ENCODE measurements around the gene MYL12A.
A peak's percentile ranks its signal among the peaks of the same experiment; 100 is the strongest.

MYL12A gene

DNA sequence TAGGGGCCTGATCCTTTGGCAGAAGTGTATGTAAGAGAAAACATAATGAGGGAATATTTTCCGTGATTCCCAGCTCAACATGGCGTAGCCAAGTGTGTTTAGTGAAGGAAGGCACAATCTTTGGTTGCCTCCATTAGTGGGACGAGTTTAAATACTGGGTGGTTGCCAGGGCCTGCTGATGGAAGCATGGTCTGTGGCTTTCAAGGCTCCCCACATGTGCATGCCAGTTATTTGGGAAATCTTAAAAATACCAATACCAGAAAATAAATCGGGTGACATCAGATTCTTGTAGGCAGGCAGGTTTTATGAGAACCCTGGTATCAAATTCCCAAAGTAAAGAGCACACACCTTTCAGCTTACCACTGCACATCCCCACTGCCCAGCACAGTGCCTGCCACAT, 7.1 kb downstream of the MYL12A start:
- no peak overlapping the region for H3K4me3 ChIP-seq (replicated peaks in 1 of 2; ENCODE audit: low read depth in 2 of 2, low read length in 2 of 2)
- no peak for TF ChIP-seq CTCF (IDR thresholded peaks at IDR 0.05; ENCODE audit: low read depth, low read length)
- no peak for DNase-seq (ENCODE audit: low read depth in 2 of 2)

DNA sequence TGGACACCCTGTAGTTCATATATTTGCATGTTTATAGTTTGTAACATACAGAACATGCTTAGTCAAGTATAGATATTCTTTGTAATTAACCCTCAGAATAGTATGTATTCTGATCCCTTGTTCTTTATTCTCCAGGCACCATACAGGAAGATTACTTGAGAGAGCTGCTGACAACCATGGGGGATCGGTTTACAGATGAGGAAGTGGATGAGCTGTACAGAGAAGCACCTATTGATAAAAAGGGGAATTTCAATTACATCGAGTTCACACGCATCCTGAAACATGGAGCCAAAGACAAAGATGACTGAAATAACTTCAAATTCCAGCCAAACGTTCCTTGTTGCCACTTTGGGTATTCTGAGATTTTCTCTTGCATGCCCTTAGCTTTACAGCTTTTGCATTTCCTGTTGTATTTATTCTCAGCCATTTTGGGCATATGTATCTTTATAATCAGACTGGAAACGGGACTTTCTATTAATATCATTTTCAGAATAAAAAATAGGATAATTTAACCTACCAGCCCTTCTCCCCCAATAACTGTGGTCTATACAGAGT, 8.1 kb downstream of the MYL12A start:
- no peak for DNase-seq (ENCODE audit: low read depth in 2 of 2)
- H3K4me3 ChIP-seq (replicated peaks in 1 of 2; ENCODE audit: low read depth in 2 of 2, low read length in 2 of 2) = no peak overlapping the region
- no peak for TF ChIP-seq CTCF (IDR thresholded peaks at IDR 0.05; ENCODE audit: low read depth, low read length)

DNA sequence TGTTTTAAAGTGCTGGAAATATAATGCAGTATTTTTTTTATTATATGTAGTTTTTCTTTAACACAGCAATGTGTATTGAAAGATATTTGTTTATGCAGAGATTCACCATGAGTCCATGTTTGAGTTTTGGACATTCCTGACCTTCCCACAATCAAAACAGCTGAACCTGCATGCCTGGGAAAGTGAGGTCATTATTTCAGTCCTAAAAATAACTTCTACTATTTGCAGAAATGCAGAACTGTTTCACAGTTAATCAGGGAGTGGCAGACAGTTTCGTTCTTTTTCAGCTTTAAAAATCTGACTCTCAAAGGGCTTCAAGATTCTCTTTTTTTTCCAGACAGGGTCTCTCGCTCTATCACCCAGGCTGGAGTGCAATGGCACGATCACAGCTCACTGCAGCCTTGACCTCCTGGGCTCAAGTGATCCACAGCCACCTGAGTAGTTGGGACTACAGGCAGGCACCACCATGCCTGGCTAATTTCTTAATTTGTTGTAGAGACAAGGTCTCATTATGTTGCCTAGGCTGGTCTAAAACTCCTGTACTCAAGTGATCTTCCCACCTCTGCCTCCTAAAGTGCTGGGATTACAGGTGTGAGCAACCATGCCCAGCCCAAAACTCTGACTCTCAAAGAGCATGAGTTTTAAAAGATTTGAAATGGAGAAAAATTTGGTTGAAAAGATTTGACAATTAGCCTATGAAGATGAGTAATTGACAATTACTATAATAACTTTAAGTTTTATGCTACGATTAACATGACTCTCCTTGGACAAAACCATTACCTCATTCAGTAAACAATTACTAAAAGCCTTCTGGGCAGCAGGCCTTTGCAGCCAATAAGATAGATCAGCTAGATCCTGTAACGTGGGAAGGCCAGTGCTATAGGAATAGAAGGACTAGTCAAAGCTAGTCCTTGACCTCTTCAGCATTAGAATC, 9.4 kb downstream of the MYL12A start:
- peak; percentile 36 to 57 for DNase-seq (ENCODE audit: low read depth in 2 of 2)
- no peak overlapping the region for H3K4me3 ChIP-seq (replicated peaks in 1 of 2; ENCODE audit: low read depth in 2 of 2, low read length in 2 of 2)
- no peak for TF ChIP-seq CTCF (IDR thresholded peaks at IDR 0.05; ENCODE audit: low read depth, low read length)

DNA sequence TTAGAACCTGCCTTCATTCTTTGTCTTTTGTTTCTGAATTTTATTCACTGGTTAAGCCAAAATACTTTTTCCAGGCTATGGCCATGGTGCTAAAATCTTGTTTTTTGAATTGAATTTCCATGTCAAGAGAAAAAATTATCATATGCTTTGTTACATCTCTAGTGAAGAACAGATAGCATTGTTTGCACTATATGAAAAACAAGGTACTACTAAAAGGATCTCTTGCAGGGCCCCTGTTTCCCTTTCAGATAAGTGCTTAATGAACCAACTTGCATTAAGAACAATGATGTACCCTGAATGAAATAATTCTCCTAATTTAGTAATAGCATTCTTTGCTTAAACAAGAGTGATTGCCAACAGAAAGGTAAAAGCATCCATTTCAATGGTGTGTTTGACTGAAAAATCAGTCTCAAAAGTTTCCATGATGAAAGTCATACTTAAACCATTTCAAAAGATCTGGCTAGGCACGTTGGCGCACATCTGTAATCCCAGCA, 10.1 kb downstream of the MYL12A start:
- DNase-seq (ENCODE audit: low read depth in 2 of 2) = no peak
- no peak for TF ChIP-seq CTCF (IDR thresholded peaks at IDR 0.05; ENCODE audit: low read depth, low read length)

GRCh38 chr18:3260995-3261372, 13.4 kb downstream of the MYL12A start:
- DNase-seq (ENCODE audit: low read depth in 2 of 2) = no peak
- no peak for TF ChIP-seq CTCF (IDR thresholded peaks at IDR 0.05; ENCODE audit: low read depth, low read length)
- H3K4me3 ChIP-seq (replicated peaks in 1 of 2; ENCODE audit: low read depth in 2 of 2, low read length in 2 of 2) = peak overlapping the region; percentile 79 to 80

More for the DNA sequence above, 10.1 kb downstream of the MYL12A start:
- H3K4me3 ChIP-seq (replicated peaks in 1 of 2; ENCODE audit: low read depth in 2 of 2, low read length in 2 of 2) = no peak overlapping the region

GRCh38 chr18:3261373-3262233, 14.0 kb downstream of the MYL12A start, which contains the start of gene MYL12B:
TSS of gene MYL12B (plus strand) at chr18:3262133. CDS start at chr18:3272899, 10,766 bp downstream.
- TF ChIP-seq CTCF (IDR thresholded peaks at IDR 0.05; ENCODE audit: low read depth, low read length) = no peak
- H3K4me3 ChIP-seq (replicated peaks in 1 of 2; ENCODE audit: low read depth in 2 of 2, low read length in 2 of 2) = peak within 1 kb of the TSS; percentile 79 to 80
- DNase-seq (ENCODE audit: low read depth in 2 of 2) = peak; percentile 81 to 83
